ENCODE measurements around the gene DIS3. TPM values are rescaled to one million over a fixed set of nuclear protein-coding genes. Genes with fewer than 3 reads are reported as not detected.
"Not testable (repeated sequence)": the region's sequence is repeated elsewhere in the genome, so short reads cannot be mapped to it uniquely, and the experiment has no call there.

DIS3 gene
- total and polyA plus RNA-seq, 9 donors = 10.7 to 21.8 (median 19.9) TPM

DNA sequence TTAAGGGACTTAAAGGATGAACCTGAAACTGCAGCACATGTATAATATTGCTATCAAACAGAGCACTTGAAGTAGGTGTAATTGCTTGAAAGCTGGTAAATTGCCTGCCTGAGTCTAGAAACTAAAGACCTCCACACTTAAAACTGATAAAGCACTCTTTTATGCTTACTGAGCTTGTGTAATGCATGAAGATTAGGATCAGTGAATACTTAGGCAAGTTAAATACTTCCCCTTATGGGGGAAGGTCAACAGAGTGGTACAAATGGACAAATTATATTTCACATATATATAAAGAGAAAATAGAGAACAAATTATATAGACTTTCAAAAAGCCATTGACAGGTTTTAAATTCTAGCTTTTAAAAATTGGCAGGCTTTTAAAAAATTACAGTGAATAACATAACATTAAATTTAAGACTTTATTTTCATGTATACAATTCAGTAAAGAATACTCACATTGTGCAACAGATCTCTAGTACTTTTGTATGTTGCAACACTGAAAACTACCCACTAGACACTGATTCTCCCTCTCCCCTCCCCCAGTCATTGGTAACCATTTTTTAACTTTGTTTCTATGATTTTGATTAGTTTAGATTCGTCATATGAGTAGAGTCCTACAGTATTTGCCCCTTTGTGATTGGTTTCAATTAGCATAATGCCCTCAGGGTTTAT, 24.1 kb upstream of the DIS3 start:
- Histone ChIP-seq H3K36me3 (ENCODE audit: control insufficient read depth, insufficient read depth, low read length) (peaks cover 11% of the 10 kb centered on the region), H3K4me1 (ENCODE audit: control insufficient read depth, insufficient read depth, low read length) (no peaks in the 10 kb centered on the region), H3K9me3 (replicated peaks; ENCODE audit: control insufficient read depth, low read depth, low read length) (no peaks in the 10 kb centered on the region), H3K27ac (ENCODE audit: low read length) (no peak overlapping the region), H3K27me3 (ENCODE audit: control insufficient read depth, insufficient read depth, low read length) (no peaks in the 10 kb centered on the region), H3K4me3 (ENCODE audit: low read length) (no peak overlapping the region)
- no CpG with 5 or more reads among the region's 1 CpG for WGBS (ENCODE audit: insufficient coverage)
- DNase-seq = no peak

DNA sequence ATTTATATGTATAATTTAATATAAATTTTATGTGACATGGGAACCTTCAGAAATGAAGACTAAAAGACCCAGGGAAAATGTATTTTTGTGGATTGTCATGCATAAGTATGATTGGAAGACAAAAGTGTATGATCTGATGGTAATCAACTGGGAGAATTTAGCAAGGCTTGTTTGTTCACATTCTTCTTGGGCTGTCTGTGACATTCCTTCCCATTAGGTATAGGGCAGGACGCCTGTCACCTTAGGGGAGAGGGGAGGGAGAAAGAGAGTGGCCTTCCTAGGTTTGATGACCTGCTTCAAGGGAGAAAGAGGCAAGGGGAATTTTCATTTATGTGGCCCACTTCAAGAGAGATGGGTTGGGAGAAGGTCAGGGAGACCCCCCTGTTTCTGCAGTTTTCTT, 22.6 kb upstream of the DIS3 start:
- no peak overlapping the region for H3K4me3 ChIP-seq (ENCODE audit: low read length)
- H3K36me3 ChIP-seq (ENCODE audit: control insufficient read depth, insufficient read depth, low read length) = peaks cover 18% of the 10 kb centered on the region
- DNase-seq = no peak
- H3K27me3 ChIP-seq (ENCODE audit: control insufficient read depth, insufficient read depth, low read length) = no peaks in the 10 kb centered on the region
- WGBS (ENCODE audit: insufficient coverage) = 100% methylated on average over 1 of the region's 1 CpG
- H3K9me3 ChIP-seq (replicated peaks; ENCODE audit: control insufficient read depth, low read depth, low read length) = no peaks in the 10 kb centered on the region
- H3K27ac ChIP-seq (ENCODE audit: low read length) = no peak overlapping the region
- H3K4me1 ChIP-seq (ENCODE audit: control insufficient read depth, insufficient read depth, low read length) = no peaks in the 10 kb centered on the region

DNA sequence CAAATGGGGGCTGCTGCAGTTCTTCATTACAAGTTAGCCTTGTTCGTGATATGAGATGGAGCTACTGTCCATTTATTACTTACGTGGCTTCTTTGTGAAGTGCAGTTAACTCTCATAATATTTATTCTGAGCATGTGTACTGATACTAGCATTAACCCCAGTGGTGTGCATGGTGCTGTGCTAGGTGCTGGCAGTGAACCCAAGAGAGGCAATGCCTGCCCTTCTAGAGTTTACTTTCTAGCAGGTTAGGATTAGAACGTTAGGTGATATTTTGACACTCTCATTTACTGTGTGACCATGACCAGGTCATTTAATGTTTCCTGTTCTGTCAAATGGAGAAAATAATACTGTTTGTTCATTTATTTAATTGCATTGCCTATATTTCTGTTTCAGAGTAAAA, 17.1 kb upstream of the DIS3 start:
- Histone ChIP-seq H3K27me3 (ENCODE audit: control insufficient read depth, insufficient read depth, low read length) (no peaks in the 10 kb centered on the region), H3K27ac (ENCODE audit: low read length) (no peak overlapping the region), H3K9me3 (replicated peaks; ENCODE audit: control insufficient read depth, low read depth, low read length) (no peaks in the 10 kb centered on the region), H3K36me3 (ENCODE audit: control insufficient read depth, insufficient read depth, low read length) (peaks cover 23% of the 10 kb centered on the region), H3K4me3 (ENCODE audit: low read length) (no peak overlapping the region), H3K4me1 (ENCODE audit: control insufficient read depth, insufficient read depth, low read length) (no peaks in the 10 kb centered on the region)
- WGBS (ENCODE audit: insufficient coverage) = no CpG with 5 or more reads among the region's 3 CpGs
- no peak for DNase-seq

DNA sequence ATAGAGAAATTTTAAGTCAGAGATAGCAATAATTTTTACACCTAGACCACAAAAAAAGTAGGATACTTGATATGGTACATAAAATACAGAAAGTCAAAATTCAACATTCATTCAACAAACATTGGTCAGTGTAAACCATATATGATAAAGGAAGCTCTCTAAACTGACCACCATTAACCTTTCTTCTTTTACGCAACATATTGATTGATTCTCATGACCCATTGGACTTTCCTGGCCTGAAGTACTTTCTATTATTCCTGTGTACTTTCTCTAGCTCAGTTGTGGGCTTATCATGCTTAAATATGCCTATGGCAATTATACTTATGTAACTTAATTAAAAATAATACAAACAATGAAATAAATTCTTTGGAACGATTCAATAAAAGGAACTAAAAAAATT, 10.9 kb upstream of the DIS3 start:
- no CpG with 5 or more reads among the region's 2 CpGs for WGBS (ENCODE audit: insufficient coverage)
- no peaks in the 10 kb centered on the region for H3K9me3 ChIP-seq (replicated peaks; ENCODE audit: control insufficient read depth, low read depth, low read length)
- peaks cover 25% of the 10 kb centered on the region for H3K36me3 ChIP-seq (ENCODE audit: control insufficient read depth, insufficient read depth, low read length)
- no peaks in the 10 kb centered on the region for H3K27me3 ChIP-seq (ENCODE audit: control insufficient read depth, insufficient read depth, low read length)
- H3K4me1 ChIP-seq (ENCODE audit: control insufficient read depth, insufficient read depth, low read length) = no peaks in the 10 kb centered on the region
- DNase-seq = no peak
- no peak overlapping the region for H3K27ac ChIP-seq (ENCODE audit: low read length)
- H3K4me3 ChIP-seq (ENCODE audit: low read length) = no peak overlapping the region

DNA sequence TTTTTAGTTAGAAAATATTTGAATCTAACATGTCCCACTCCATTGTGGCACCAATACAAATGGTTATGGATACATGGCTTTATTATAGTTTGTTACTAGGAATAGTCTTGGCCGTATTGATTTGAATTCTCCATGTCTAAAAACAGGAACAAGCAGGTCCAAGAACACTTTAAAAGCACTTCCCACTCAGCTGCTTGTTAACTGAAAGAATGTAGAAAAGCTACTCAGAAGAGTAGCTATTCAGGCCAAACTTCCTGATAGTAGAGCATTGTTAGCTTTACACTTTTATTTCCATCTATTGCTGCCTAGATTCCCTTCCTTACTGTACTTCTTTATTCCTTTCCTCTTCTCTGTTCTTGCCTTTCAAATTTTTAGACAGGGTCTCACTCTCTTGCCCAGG, 7.1 kb upstream of the DIS3 start:
- Histone ChIP-seq H3K4me3 (ENCODE audit: low read length) (no peak overlapping the region), H3K36me3 (ENCODE audit: control insufficient read depth, insufficient read depth, low read length) (peaks cover 24% of the 10 kb centered on the region), H3K27me3 (ENCODE audit: control insufficient read depth, insufficient read depth, low read length) (no peaks in the 10 kb centered on the region), H3K9me3 (replicated peaks; ENCODE audit: control insufficient read depth, low read depth, low read length) (no peaks in the 10 kb centered on the region), H3K4me1 (ENCODE audit: control insufficient read depth, insufficient read depth, low read length) (no peaks in the 10 kb centered on the region), H3K27ac (ENCODE audit: low read length) (no peak overlapping the region)
- WGBS (ENCODE audit: insufficient coverage) = no CpG with 5 or more reads among the region's 1 CpG
- DNase-seq = no peak

DNA sequence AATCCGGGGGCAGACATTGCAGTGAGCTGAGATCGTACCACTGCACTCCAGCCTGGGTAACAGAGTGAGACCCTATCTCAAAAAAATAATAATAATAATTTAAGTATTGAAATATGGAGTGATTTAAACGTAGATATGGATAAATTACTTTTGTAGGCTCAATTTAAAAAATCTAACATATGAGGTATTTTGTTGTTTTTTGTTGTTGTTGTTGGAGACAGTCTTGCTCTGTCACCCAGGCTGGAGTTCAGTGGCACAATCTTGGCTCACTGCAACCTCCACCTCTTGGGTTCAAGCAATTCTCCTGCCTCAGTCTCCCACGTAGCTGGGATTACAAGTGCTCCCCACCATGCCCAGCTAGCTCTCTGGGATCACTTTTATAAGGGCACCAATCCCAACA, 3.0 kb upstream of the DIS3 start:
- not testable (repeated sequence) for H3K27me3 ChIP-seq (ENCODE audit: control insufficient read depth, insufficient read depth, low read length); H3K9me3 ChIP-seq (replicated peaks; ENCODE audit: control insufficient read depth, low read depth, low read length); H3K27ac ChIP-seq (ENCODE audit: low read length); H3K4me3 ChIP-seq (ENCODE audit: low read length); DNase-seq; H3K4me1 ChIP-seq (ENCODE audit: control insufficient read depth, insufficient read depth, low read length)
- WGBS (ENCODE audit: insufficient coverage) = no CpG with 5 or more reads among the region's 4 CpGs
- H3K36me3 ChIP-seq (ENCODE audit: control insufficient read depth, insufficient read depth, low read length) = peaks cover 11% of the 10 kb centered on the region

DNA sequence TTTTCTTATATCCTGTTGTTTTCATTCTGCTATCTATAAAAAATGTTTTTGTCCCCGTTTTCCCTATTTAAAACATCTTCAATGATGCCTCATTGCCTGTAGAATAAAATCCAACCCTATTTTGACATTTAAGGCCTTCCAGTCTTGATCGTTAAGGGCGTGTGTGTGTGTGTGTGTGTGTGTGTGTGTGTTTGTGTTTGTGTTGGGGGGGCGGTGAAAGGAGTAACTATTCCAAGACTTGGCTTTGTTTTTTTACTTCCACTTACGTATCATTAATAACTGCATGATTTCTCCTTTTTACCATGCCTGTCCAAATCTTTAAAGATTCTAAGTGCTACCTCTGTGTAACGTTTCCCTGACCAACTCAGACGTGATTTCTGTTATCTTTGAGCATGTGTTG, 1.0 kb upstream of the DIS3 start:
- H3K27ac ChIP-seq (ENCODE audit: low read length) = peak overlapping the region; percentile 94
- H3K4me1 ChIP-seq (ENCODE audit: control insufficient read depth, insufficient read depth, low read length) = peaks cover 3% of the 10 kb centered on the region
- peak overlapping the region; percentile 97 for H3K4me3 ChIP-seq (ENCODE audit: low read length)
- WGBS (ENCODE audit: insufficient coverage) = no CpG with 5 or more reads among the region's 7 CpGs
- H3K27me3 ChIP-seq (ENCODE audit: control insufficient read depth, insufficient read depth, low read length) = no peaks in the 10 kb centered on the region
- peaks cover 12% of the 10 kb centered on the region for H3K36me3 ChIP-seq (ENCODE audit: control insufficient read depth, insufficient read depth, low read length)
- no peaks in the 10 kb centered on the region for H3K9me3 ChIP-seq (replicated peaks; ENCODE audit: control insufficient read depth, low read depth, low read length)
- peak; percentile 40 for DNase-seq

DNA sequence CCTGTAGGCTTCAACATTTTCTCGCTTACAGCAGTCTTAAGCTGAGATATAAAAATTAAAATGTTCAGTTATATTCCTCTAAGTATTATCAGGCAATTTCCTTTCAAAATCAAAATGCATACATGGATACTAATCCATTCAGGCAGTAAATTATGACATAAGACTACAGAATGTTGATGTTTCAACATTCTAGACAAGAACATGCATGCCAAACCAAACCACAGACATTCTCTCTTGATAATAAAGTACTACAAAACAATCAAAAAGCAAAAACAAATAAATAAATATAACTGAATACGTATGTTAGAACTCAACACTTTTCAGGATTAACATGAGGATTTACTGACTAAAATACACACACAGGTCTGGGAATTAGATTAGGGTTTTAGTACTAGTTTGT, 7.7 kb downstream of the DIS3 start:
- no peak for DNase-seq
- Histone ChIP-seq H3K27ac (ENCODE audit: low read length) (no peak overlapping the region), H3K4me3 (ENCODE audit: low read length) (no peak overlapping the region), H3K9me3 (replicated peaks; ENCODE audit: control insufficient read depth, low read depth, low read length) (no peaks in the 10 kb centered on the region), H3K4me1 (ENCODE audit: control insufficient read depth, insufficient read depth, low read length) (no peaks in the 10 kb centered on the region), H3K27me3 (ENCODE audit: control insufficient read depth, insufficient read depth, low read length) (no peaks in the 10 kb centered on the region), H3K36me3 (ENCODE audit: control insufficient read depth, insufficient read depth, low read length) (peaks cover 35% of the 10 kb centered on the region)
- no CpG with 5 or more reads among the region's 2 CpGs for WGBS (ENCODE audit: insufficient coverage)

DNA sequence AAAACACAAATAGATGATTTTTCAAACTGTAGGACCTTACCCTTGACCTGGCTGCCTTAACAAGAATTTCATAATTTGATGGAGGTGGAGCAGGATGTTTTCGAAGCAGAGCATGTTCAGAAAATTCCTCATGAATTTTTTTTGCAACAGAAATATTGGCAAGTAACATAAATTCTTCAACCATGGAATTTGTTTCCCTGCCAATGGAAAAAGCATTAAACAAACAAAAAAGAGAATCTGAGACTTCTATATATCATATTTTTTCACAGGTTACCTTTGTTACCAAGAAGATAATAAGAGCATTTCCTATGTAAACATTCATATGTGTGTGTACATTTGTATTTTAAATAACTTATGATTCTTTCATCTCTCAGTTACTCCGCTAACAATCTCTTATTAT, 18.3 kb downstream of the DIS3 start:
- WGBS (ENCODE audit: insufficient coverage) = 83% methylated on average over 1 of the region's 2 CpGs
- Histone ChIP-seq H3K27ac (ENCODE audit: low read length) (no peak overlapping the region), H3K27me3 (ENCODE audit: control insufficient read depth, insufficient read depth, low read length) (no peaks in the 10 kb centered on the region), H3K9me3 (replicated peaks; ENCODE audit: control insufficient read depth, low read depth, low read length) (no peaks in the 10 kb centered on the region), H3K36me3 (ENCODE audit: control insufficient read depth, insufficient read depth, low read length) (peaks cover 43% of the 10 kb centered on the region), H3K4me1 (ENCODE audit: control insufficient read depth, insufficient read depth, low read length) (no peaks in the 10 kb centered on the region), H3K4me3 (ENCODE audit: low read length) (no peak overlapping the region)
- DNase-seq = peak; percentile 65

DNA sequence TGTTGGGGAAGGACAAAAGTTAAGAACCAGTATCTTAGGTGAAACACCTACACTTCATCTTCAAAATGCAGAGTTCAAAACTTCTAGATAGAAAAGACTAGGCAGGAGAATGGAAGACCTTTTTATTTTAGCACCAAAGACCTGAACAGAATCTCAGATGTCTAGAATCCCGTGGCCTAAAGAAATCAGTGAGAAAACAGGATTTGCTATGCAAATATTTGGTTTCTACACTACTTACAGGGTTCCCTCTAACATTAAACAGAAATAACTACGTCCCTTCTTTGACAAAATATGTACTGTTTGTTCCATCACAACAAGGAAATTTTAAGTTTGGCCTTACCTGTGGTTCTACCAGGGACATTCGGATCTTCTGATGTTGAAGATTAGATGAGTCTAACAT, 21.5 kb downstream of the DIS3 start:
- DNase-seq = no peak
- Histone ChIP-seq H3K27me3 (ENCODE audit: control insufficient read depth, insufficient read depth, low read length) (no peaks in the 10 kb centered on the region), H3K4me1 (ENCODE audit: control insufficient read depth, insufficient read depth, low read length) (no peaks in the 10 kb centered on the region), H3K4me3 (ENCODE audit: low read length) (no peak overlapping the region), H3K27ac (ENCODE audit: low read length) (no peak overlapping the region), H3K36me3 (ENCODE audit: control insufficient read depth, insufficient read depth, low read length) (peaks cover 33% of the 10 kb centered on the region), H3K9me3 (replicated peaks; ENCODE audit: control insufficient read depth, low read depth, low read length) (no peaks in the 10 kb centered on the region)
- no CpG with 5 or more reads among the region's 3 CpGs for WGBS (ENCODE audit: insufficient coverage)
